Measurements from ENCODE around the gene CLDN4. TPM values are rescaled to one million over a fixed set of nuclear protein-coding genes. Genes with fewer than 3 reads are reported as not detected.
A peak's percentile ranks its signal among the peaks of the same experiment; 100 is the strongest.

CLDN4 gene
- total RNA-seq, 1 experiment from 2014 or later: 234 TPM

GRCh38 chr7:73829505-73829904 lies 1.3 kb upstream of the CLDN4 start:
- no peak overlapping the region for H3K4me3 ChIP-seq (replicated peaks in 1 of 2; ENCODE audit: low read depth in 1 of 2, low read length in 2 of 2)
- peak overlapping the region; percentile 96 for H3K27ac ChIP-seq (ENCODE audit: low read depth, low read length)
- peaks cover 73 to 97% of the 10 kb centered on the region in 2 experiments for H3K4me1 ChIP-seq (ENCODE audit: control insufficient read depth in 1 of 2, insufficient read depth in 2 of 2, low read length in 2 of 2)
- DNase-seq (ENCODE audit: low read depth, low spot score): no peak
- no TSS peak for BruUV-seq (replicated peaks)
- intact Hi-C loops (cut with micrococcal nuclease): no loop called here
- peak overlapping the region; percentile 99 for H3K4me2 ChIP-seq (ENCODE audit: low read length)
- H3K9ac ChIP-seq (ENCODE audit: low read length): peak overlapping the region; percentile 99
- H4K20me1 ChIP-seq (ENCODE audit: insufficient read depth): no peaks in the 10 kb centered on the region
- peaks cover 23% of the 10 kb centered on the region for H3K79me2 ChIP-seq (ENCODE audit: insufficient read depth, low read length)
- no peaks in the 10 kb centered on the region for H3K9me2 ChIP-seq (ENCODE audit: insufficient read depth)
- RAD21 ChIA-PET (ENCODE audit: low non-redundant PET in 1 of 2, low total read pairs in 2 of 2, uncharacterized antibody in 2 of 2, unreplicated experiment in 2 of 2): interaction anchor here in 1 of 2 experiments (0.7 kb wide), 1 partner anchor 20 kb away, joined by 6 read pairs; no protein-coding TSS in a partner anchor
- no peaks in the 10 kb centered on the region for H3K9me3 ChIP-seq (ENCODE audit: control insufficient read depth in 1 of 2, insufficient read depth in 1 of 2, low read depth in 1 of 2, low read length in 2 of 2)
- H2AFZ ChIP-seq (ENCODE audit: low read depth, low read length, poor library complexity, severe bottlenecking): no peak overlapping the region
- CTCF ChIA-PET: interaction anchor here (0.6 to 1.2 kb wide), 3 partner anchors 19 to 690 kb away, joined by 3 to 4 read pairs (median 4); no protein-coding TSS in a partner anchor
- no peaks in the 10 kb centered on the region for H3K27me3 ChIP-seq (ENCODE audit: insufficient read depth, low read length)
- POLR2A ChIA-PET: interaction anchor here (0.9 to 5.4 kb wide), 8 partner anchors 11 to 89 kb away, joined by 3 to 43 read pairs (median 4); partner anchors contain the start of genes ABHD11, CLDN3 and METTL27
- TF ChIP-seq EZH2 (IDR thresholded peaks at IDR 0.05) (no peak), REST (IDR thresholded peaks at IDR 0.05; ENCODE audit: low read depth) (no peak), EZH2phosphoT487 (IDR thresholded peaks at IDR 0.05; ENCODE audit: borderline replicate concordance) (no peak), MAX (IDR thresholded peaks at IDR 0.05) (no peak), POLR2AphosphoS5 (IDR thresholded peaks at IDR 0.05; ENCODE audit: low read depth, low read length) (0 out of 2 replicates have a peak, but pooled peaks have one; percentile 35), ELF1 (IDR thresholded peaks at IDR 0.05; ENCODE audit: borderline replicate concordance, low read depth) (no peak)
- 0 out of 4 replicates have a peak, but pooled peaks cover 0 to 7% of the 10 kb centered on the region in 2 experiments for H3K36me3 ChIP-seq (ENCODE audit: control insufficient read depth in 1 of 2, insufficient read depth in 2 of 2, low read length in 2 of 2)
- no peak for ATAC-seq

Data from HCT116 (cell line).